ENCODE data around the gene JUNB. TPM values are rescaled to one million over a fixed set of nuclear protein-coding genes. Genes with fewer than 3 reads are reported as not detected.

Gene JUNB
- total RNA-seq, 1 donor from 2014 or later: 101 TPM

DNA sequence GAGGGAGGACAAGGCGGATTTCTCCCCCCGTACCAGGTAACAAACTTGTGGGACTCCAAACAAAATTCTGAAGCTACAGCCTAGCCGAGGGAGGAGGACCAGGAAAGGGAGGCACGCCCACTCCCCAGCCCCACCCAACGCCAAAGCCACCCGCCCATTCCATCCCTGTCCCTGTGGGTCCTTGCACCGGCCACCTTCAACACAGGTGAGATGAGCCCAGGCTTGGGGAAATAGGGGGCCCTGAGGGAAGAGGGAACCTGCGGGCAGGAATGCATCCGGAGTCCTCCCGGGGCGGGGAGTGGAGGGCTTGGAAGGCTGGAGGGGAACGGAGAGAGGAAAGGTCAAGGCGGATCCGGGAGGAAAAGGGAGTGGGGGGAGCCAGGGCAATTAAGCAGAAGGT, 39.7 kb upstream of the JUNB start, which contains the start of gene BEST2:
Gene BEST2, plus strand, starts transcription at position 157 of the 400 bp plus-strand sequence. CDS start 802 bp downstream, outside the sequence.
- H3K4me2 ChIP-seq (ENCODE audit: low read length): no peak within 1 kb of the TSS
- H3K79me2 ChIP-seq (ENCODE audit: insufficient read depth, low read length): no peaks in the 10 kb centered on the region
- no peak within 1 kb of the TSS for H3K9ac ChIP-seq (ENCODE audit: low read length)
- FAIRE-seq: no peak
- no peaks in the 10 kb centered on the region for H4K20me1 ChIP-seq (ENCODE audit: insufficient read depth, low read length)
- no peak for DNase-seq (ENCODE audit: low read depth)
- no peak within 1 kb of the TSS for H3K27ac ChIP-seq (ENCODE audit: low read depth, low read length)
- Mint-ChIP-seq H3K4me3 (ENCODE audit: unreplicated experiment) (peak within 1 kb of the TSS; percentile 51), H3K27me3 (ENCODE audit: low read depth, unreplicated experiment) (peaks cover 39% of the 10 kb centered on the region), H3K9me3 (ENCODE audit: unreplicated experiment) (peaks cover 4% of the 10 kb centered on the region), H3K36me3 (ENCODE audit: low read depth, unreplicated experiment) (peaks cover 11% of the 10 kb centered on the region), H3K27ac (ENCODE audit: unreplicated experiment) (no peak within 1 kb of the TSS), H3K4me1 (ENCODE audit: low read depth, unreplicated experiment) (no peaks in the 10 kb centered on the region)
- no peak within 1 kb of the TSS for H3K4me3 ChIP-seq (ENCODE audit: insufficient read depth, low read depth, low read length)
- TF ChIP-seq, protein P1, sequence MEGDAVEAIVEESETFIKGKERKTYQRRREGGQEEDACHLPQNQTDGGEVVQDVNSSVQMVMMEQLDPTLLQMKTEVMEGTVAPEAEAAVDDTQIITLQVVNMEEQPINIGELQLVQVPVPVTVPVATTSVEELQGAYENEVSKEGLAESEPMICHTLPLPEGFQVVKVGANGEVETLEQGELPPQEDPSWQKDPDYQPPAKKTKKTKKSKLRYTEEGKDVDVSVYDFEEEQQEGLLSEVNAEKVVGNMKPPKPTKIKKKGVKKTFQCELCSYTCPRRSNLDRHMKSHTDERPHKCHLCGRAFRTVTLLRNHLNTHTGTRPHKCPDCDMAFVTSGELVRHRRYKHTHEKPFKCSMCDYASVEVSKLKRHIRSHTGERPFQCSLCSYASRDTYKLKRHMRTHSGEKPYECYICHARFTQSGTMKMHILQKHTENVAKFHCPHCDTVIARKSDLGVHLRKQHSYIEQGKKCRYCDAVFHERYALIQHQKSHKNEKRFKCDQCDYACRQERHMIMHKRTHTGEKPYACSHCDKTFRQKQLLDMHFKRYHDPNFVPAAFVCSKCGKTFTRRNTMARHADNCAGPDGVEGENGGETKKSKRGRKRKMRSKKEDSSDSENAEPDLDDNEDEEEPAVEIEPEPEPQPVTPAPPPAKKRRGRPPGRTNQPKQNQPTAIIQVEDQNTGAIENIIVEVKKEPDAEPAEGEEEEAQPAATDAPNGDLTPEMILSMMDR (IDR thresholded peaks at IDR 0.05; ENCODE audit: insufficient read depth, low read depth, low read length): no peak
- no peak for TF ChIP-seq EZH2 (IDR thresholded peaks at IDR 0.05; ENCODE audit: insufficient read depth, low read length)
- no peaks in the 10 kb centered on the region for H3K4me1 ChIP-seq (ENCODE audit: insufficient read depth, low read length)
- H3K36me3 ChIP-seq (ENCODE audit: insufficient read depth, low read length): peaks cover 7% of the 10 kb centered on the region
- peaks cover 8% of the 10 kb centered on the region for H3K27me3 ChIP-seq (ENCODE audit: insufficient read depth, low read length)
- no peak within 1 kb of the TSS for H2AFZ ChIP-seq (ENCODE audit: low read depth, low read length)
- H3K9me3 ChIP-seq (ENCODE audit: insufficient read depth, low read depth, low read length): peaks cover 10% of the 10 kb centered on the region

DNA sequence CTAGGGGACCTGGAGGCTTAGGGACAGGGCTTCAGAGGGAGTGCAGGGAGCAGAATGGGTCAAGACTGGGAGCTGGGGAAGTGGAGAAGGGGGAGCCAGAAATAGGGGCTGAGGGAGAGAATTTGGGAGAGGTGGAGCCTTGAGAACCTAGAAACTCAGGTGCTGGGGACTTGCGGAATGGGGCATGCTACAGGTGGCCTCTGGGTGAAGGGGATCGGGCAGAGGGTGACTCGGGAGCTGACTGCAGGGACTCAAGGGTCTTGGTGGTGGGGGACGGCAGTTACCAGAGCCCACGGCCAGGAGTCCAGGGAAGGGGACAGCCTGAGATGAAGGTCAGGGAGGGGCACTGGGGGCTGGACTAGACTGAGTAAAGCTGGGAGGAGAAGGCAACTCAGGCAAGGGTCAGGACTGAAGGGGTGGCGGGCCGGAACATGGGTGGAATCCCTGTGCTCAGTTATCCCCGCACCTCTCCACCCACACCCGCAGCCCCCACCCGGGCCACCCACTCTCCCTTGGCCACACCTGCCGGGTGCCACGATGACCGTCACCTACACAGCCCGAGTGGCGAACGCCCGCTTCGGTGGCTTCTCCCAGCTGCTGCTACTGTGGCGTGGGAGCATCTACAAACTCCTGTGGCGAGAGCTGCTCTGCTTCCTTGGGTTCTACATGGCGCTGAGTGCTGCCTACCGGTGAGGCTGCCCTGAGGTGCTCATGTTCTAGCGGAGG, 39.1 kb upstream of the JUNB start:
- Mint-ChIP-seq H3K9me3 (ENCODE audit: unreplicated experiment) (peaks cover 4% of the 10 kb centered on the region), H3K36me3 (ENCODE audit: low read depth, unreplicated experiment) (peaks cover 11% of the 10 kb centered on the region), H3K4me3 (ENCODE audit: unreplicated experiment) (no peak overlapping the region), H3K27me3 (ENCODE audit: low read depth, unreplicated experiment) (peaks cover 39% of the 10 kb centered on the region), H3K4me1 (ENCODE audit: low read depth, unreplicated experiment) (no peaks in the 10 kb centered on the region), H3K27ac (ENCODE audit: unreplicated experiment) (no peak overlapping the region)
- peaks cover 8% of the 10 kb centered on the region for H3K27me3 ChIP-seq (ENCODE audit: insufficient read depth, low read length)
- H3K4me2 ChIP-seq (ENCODE audit: low read length): no peak overlapping the region
- H3K36me3 ChIP-seq (ENCODE audit: insufficient read depth, low read length): peaks cover 5% of the 10 kb centered on the region
- H3K9ac ChIP-seq (ENCODE audit: low read length): no peak overlapping the region
- no peak overlapping the region for H3K4me3 ChIP-seq (ENCODE audit: insufficient read depth, low read depth, low read length)
- FAIRE-seq (no peak), DNase-seq (ENCODE audit: low read depth) (no peak)
- H4K20me1 ChIP-seq (ENCODE audit: insufficient read depth, low read length): no peaks in the 10 kb centered on the region
- H2AFZ ChIP-seq (ENCODE audit: low read depth, low read length): no peak overlapping the region
- no peaks in the 10 kb centered on the region for H3K79me2 ChIP-seq (ENCODE audit: insufficient read depth, low read length)
- H3K4me1 ChIP-seq (ENCODE audit: insufficient read depth, low read length): no peaks in the 10 kb centered on the region
- peaks cover 7% of the 10 kb centered on the region for H3K9me3 ChIP-seq (ENCODE audit: insufficient read depth, low read depth, low read length)
- H3K27ac ChIP-seq (ENCODE audit: low read depth, low read length): no peak overlapping the region
- TF ChIP-seq EZH2 (IDR thresholded peaks at IDR 0.05; ENCODE audit: insufficient read depth, low read length): no peak
- TF ChIP-seq, protein P1 (IDR thresholded peaks at IDR 0.05; ENCODE audit: insufficient read depth, low read depth, low read length): no peak

Data from astrocyte (in vitro differentiated cells and primary cell).